GM21360 (cell line): ENCODE data around the gene KIF26B.

ENCODE experiments used
- ATAC-seq: cut with Tn5 transposase; IDR thresholded peaks from one replicate; pipeline ENCODE4 v1.9.1; 2021; ENCODE audit warnings: mild to moderate bottlenecking, moderate library complexity; ENCODE audit not compliant: unreplicated experiment

KIF26B gene

DNA sequence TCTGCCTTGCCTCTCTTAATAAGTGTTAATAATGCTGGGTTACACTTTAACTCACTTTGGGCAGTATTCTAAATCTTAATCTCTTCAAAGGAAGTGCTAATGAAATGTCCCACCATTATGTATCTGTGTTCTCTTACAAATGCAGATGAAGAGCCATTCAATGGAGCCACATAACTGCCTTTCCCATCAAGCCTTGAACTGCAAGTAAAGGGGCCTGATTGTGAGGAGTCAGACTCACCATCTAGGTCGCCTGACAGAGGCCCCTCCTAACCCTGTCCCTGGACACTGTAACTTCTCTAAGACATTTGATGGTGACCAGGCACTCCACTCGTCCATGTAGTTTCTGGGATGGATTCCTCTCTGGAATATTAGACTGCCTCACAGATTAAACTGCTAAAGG, 329.4 kb downstream of the KIF26B start:
- ATAC-seq, result no peak

DNA sequence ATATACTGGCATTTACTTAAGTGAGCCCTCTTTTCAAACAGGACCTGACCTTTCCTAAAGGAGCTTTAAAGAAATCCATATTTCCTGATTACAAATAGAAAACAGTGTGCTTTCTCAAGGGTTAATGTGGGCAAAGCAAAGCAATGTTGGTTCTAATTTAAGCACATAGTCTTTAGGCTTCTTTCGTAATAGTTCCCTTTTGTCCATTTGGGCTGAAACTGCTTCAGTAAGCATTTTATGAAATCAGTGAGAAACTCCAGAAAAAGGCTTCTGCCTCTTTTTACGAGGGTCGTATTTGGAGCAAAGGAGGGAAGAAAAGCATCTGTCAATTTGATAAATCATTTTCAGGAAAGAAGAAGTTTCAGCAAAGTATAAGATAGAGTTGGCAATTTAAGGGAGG, 331.2 kb downstream of the KIF26B start:
- ATAC-seq, result no peak

DNA sequence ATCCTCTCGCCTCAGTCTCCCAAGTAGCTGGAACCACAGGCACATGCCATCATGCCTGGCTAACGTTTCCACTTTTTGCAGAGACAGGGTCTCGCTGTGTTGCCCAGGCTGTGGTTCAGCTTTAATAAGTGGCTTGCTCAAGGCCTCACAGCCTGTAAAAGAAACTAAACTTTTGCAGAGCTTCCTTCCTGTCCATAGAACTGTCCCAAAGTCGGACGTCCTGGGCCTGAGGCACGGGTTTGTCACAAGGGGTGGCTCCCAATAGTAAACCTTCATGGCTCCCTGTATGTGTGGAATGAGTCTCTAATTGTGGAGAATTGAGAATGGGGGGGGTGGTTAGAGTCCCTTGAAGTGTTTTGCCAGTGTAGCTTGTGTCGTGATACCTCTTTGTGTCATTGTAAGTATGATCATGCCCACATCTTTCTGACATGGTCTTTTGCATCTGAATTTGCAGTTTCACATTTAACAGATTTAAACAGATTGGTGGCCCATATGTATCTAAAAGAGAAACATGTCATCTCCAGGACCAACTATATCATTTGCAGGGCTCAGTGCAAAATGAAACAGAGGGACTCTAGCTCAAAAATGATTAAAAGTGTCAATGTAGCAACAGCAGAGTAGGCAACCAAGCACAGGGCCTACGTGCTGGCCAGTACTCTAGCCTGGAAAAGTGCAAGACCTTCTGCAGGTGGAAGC, 332.1 kb downstream of the KIF26B start:
- ATAC-seq, result no peak

DNA sequence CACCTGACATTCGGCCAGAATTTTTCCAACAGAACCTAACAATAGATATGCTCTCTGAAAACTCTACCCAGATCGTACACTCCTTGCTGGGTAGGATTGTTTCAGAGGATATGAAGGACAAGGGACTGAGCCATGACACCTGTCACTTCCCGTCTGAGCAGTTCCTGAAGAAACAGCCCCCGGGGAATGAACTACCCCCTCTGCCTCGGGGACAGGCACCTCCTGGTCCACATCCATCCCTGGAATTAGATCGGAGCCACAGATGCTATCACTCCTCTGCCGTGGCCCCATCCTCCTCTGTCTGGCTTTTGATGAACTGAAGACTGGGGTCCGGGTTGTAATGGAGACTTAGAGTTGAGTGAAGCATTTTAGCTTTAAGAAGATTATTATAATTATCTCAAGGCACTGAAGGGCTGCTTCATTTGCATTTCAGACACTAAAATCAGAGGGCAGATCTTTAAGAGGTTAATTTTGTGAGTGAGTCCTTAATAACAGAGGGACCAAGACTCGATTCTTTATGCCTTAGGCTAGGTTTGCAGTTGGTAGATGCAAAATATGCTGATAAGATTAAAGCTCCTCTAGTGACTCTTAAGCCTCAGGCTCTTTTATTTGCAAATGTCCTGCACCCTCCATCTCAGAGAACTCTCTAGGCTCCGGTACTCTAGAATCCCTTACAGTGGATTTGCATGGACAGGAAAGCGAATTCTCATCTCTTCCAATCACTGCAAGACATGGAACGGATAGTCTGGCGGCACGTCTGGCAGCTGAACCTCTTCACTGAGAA, 333.8 kb downstream of the KIF26B start:
- ATAC-seq, result no peak

DNA sequence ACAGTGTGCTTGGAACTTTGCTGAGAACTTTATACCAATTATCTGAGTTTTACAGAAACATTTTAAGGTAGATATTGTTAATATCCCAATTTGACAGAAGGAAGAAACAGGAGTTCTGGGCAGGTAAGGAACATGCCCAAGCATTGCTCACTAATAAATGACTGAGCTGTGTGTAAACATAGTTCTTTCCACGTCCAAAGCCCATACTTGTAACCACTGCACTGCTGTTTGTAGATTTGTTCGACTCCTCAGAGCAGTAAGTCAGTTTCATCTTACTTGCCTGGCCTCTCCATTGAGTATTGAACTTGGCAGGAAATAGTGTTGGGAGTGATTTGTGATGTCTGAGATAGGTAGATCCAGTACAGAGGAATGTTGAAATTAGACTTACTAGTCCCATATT, 335.1 kb downstream of the KIF26B start:
- ATAC-seq, result no peak

DNA sequence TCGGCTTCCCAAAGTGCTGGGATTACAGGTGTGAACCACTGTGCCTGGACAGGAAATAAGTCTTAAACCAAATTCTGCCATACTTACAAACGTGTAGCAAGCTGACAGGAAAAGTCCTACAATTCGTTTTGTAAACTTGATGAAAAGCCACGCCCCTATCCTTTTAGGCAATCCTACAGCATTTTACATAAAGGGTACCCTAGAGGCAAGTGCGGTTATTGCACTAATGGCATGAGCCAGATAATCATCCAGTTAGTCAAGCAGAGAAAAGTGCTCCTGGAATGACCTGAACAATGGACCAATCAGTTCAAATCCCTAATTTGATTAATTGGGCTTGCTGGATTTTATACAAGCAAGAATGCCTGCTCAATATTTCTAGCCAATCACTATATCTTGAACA, 338.2 kb downstream of the KIF26B start:
- no peak for ATAC-seq

DNA sequence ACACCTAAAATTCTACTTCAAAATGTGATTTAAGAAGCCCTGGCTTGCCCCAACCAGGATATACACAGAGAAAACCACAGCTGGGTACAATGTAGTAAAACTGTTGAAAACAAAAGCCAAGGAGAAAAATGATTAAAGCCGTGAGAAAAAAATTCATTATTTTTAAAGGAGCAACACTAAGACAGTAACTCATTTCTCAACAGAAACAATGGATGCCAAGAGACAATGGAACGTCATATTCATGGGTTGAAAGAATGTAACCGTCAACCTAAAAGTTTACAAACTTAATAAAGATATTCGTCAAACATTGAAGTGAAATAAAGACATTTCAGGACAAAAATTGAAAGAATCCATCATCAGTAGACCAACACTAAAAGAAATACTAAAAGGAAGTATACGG, 340.9 kb downstream of the KIF26B start:
- ATAC-seq, result no peak

DNA sequence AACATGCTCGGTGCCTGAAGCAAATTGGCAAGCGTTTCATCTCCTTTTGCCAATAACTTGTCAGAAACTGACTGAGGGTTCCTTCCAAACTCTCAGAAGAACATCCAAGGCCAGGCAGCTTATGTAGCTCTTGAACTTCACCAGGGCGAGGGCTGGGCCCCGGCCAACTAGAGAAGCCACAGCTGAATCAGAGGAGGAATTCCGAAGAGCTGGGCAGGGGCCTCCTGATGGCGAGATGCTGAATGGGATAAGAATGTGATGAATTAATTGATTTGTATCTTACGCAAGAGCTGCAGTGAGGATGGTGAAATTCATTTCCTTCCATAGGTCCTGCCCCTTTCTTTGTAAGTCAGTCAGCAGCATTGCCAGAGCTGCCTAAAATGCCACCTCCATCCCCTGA, 345.8 kb downstream of the KIF26B start:
- no peak for ATAC-seq

DNA sequence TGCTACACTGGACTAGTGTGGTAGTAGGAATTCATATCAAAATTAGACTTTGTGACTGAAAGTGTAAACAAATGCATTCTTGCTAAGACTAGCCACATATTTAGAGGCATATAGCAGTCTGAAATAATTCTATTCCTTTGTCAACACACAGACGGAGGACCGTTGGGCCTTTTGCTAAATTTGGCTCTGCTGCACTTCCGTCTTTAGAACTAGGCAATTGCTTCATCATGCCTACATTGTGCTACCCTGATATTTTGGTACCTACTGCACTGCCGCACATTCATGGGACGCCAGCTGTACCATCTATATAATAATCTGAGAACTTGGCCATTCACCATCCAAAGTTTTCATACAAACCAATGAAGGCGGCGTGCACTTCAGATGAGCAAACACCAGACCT, 346.8 kb downstream of the KIF26B start:
- no peak for ATAC-seq

DNA sequence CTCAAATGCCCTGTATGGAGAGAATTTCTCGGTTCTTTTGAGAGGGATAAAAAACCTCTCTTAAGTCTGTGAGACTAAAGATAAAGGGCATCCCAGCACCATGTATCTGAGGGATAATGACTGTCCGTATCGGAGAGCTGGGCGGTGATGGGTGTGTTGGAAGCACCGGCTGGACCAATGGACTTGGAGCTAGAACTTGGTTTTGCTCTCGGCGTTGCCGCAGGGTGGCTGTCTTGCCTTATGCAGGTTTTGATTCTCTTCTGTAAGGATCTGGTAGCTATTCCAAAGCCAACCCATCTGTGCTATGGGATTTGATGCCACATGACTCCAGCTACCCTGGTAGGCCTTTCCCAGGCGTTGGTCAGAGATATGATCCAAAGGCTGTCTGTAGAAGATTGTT, 348.8 kb downstream of the KIF26B start:
- no peak for ATAC-seq

DNA sequence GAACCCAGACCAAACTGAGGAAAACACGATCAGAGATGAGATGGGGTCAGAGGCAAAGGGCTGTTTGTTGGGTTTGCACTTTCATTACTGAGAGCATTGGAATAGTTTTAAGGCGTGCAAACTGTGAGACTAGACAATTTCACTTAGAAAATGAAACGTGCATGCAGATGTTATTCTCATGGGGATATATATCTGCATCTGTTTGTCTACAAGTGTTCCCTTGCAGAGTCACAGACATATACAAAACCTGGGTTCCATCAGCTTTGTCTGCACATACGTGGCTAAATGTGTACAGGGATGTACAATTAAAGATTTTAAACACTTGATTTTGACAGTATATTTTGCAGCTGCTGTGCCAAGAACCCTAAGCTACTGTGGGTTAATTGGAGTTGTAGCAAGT, 355.4 kb downstream of the KIF26B start:
- no peak for ATAC-seq

DNA sequence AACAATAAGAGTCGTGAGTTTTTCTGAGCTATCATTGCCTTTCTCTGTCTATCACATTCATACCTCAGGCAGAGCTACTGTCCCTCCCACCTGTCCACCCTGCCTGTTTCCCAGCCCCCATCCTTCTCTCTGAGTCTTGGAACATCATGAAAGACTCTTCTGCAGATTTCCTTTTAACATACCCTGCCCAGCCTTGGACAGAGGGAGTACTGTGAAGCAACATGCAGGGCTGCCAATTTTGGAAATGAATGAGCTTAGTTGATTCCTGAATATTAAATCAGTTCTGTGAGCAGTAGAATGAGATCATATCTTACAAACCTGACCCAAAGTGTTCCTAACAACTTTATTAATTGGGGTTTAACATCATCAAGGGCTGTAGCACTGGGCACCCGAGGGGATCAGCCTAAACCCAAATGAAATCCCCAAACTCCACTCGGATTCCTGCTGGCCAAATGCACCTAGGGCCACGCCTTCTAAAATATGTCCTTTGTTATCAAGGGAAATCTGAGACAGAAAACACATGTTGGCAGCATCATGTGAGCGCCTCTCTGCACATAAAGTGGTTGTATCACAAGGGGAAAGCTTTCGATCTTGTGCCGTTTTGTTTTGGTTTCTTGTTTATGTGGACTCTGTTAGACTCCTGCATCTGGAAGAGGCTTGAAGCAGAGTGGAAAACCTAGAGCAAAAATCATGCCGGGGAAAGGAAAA, 357.6 kb downstream of the KIF26B start:
- ATAC-seq, result no peak

DNA sequence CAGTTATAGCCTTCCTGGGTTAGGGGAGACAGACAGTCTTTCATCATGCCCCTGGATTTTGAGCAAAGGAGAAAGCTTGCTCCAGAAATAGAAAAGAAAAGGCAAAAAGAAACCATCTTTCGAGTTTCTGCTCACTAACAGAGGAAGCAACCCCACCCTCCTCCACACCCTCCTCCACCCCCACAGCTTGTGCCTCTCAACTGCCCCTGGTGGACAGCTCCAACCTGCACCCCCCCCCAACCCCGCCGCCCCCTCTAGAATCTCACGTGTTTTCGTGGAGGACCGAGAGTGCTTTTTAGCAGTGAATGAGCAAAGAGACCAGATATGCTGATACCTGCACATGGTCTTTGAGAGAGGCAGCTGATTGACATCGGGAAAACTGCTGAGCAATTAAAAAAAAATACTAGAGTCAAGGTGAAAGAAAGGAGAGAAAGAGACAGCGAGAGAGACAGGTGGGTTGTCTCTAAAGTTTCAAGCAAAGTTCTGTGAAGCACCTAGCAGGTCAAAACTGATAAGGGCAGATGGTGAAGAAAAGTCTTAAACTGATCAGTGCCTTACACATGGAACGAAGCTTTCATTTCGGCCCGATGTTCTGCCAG, 358.3 kb downstream of the KIF26B start:
- ATAC-seq, result no peak

DNA sequence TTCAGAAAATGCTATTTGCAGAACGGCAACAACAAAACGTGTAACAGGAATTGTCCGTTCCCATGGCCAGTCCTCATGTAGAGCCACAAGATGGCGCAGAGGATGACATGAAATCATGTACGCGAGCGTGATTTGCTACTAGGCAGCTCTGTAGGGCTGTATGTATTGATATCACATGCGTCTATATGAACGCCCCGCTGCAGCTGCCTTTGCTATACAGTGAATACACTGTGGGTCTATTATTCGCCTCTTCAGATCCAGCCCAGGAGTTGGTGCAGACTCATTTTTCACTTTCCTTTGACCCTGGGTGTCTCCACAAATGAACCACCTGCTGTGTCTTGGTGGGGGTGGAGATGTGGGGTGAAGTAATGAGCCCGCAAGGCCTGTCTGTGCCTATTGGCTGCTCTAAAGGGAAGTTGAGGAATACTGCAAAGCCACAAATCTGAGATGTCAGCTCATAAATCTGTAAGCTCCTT, 361.5 kb downstream of the KIF26B start:
- ATAC-seq, result no peak

DNA sequence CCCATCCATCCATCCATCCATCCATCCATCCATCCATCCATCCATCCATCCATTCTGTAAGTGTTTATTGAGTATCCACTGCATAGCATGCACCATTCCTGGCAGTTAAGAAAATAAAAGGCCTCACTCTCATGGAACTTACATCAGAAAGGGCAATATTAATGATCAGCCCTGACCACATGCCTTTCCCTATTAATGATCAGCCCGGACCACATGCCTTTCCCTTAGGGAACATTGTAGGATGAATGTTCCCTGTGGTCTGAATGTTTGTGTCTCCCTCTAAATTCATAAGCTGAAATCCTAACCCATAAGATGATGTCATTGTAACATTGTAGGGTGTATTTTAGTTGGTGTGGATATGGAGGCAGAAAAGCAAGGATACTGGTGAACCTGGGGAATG, 365.8 kb downstream of the KIF26B start:
- no peak for ATAC-seq

DNA sequence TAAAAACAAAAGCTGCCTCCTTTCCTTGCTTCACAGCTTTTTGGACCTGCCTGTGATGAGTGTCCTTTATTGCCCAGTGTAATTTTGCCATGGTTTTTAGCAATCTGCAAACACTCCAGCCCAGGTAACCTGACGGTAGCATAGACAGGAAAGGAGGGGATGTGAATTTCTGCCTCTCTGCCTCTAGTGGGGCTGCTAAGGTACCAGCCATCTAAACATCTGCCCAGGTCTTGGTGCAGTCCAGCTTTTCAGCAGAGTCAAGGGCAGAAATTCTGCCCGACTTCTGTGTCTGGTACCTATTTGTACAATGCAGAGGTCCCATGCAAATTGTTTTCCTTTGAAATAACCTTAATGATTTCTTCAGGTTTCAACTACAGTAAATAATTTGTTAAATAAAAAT, 371.4 kb downstream of the KIF26B start:
- ATAC-seq, result no peak

DNA sequence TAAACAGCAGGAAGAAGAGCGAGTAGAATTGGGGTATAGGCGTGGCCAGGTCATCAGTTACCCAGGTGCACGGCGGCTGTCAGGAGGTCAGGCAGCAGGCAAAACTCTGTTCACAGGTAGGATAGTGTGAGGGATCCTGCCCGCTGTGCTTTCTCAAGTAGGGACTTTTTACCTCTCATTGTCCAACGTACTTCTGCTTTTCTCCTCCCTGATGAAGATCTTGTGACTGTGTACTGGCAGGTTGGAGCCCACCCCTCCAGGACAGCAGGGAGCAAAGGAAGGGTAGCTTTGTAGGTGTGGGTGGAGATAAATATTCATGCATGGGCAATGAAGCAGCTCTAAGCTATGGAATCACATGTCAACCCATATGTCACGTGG, 373.5 kb downstream of the KIF26B start:
- no peak for ATAC-seq

DNA sequence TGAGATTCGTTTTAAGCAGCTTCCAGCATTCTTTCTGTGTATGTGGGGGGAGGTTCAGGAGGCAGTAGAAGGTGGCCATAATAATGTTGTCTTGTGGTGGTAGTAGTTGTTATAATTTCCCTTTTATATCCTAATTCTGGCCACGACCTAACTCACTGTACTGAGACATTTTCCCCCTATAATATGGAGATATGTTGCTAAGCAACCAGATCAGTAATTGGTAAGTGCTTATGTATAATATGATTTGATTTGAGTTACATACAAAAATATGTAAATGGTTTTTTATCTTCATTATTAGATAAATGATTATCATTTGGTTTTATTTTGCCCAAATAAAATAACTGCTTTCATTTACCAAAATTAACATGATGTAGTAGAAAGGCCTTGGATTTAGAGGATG, 376.2 kb downstream of the KIF26B start:
- no peak for ATAC-seq

DNA sequence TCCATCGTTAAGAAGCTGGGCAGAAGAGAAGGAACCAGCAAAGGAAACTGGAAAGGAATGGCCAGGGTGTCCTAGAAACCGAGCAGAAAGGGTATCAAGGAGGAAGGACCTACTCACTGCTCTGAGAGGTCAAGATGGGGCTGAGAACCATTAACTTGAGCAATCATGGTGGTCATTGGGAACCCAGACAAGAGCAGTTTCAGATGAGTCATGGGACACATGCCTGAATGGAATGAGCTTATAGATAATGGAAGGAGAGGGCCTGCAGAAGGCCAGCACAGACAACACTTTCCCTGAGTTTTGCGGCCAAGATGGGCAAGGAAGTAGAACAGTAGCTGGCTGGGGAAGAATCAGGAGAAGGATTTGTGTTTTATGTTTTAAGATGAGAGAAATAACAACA, 383.2 kb downstream of the KIF26B start:
- ATAC-seq, result no peak

DNA sequence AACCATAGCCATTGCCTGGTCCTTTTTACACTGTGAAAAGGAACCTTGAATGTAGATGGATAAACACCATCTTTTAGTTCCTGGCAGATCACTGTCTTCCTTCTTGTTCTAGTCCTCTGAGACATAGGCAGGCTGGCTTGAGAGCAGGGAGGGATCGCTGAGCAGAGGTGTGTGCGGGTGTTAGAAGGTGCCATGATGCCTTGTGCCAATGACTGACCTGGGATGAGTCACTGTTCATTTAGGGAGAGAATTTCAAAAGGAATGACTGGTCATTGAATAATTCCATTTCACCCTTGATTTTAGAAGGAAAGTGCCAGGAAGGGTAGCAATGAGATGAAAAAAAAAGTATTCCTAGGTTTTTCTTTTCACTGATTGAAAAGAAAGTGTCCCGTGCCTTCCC, 383.9 kb downstream of the KIF26B start:
- no peak for ATAC-seq

DNA sequence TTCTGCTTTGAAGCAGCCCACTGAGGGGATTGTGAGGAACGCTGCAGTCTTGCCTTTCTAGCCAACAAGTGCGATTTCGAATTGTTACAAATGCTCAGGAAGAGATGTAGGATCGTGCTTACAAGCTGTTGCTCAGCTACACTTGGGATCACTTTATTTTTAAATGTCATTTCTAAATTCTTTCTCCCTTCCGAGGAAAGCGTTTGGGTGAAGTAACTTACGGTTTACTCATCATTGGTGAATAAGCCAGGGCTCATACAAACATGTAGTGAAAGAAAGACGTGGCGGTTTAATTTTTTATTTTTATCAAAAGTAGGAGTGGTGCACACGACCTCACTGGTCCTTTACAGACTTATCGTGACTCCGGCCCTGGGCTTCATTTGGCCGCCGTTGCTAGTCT, 386.6 kb downstream of the KIF26B start:
- ATAC-seq, result no peak

DNA sequence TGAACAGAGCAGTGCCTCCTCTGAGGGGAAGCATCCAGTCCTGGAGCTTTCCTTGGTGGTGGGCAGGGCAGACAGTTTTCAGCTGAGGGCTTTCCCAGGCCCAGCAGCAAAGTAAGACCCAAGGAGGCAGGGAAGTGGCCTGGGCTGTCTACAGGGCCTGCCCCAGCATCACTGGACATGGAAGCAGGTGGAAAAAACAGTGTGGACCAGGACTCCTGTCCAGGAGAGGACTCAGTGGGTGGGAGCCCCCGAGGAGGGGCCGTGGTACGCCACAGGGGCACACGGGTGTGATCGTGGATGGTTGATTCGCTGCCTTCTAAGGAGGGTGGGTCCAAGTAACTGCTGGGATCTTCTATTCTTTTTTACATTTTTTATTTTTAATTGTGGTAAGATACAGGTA, 387.6 kb downstream of the KIF26B start:
- no peak for ATAC-seq
